B cell (primary cell): ENCODE measurements around the gene SNED1.

Experiments
- EZH2 ChIP-seq: IDR thresholded peaks from 2 replicates; pipeline ENCODE4 v1.6.1; 2012; ENCODE audit warnings: borderline replicate concordance, low read depth, mild to moderate bottlenecking, moderate library complexity, low read length; ENCODE audit not compliant: insufficient read depth, poor library complexity, severe bottlenecking
- TF ChIP-seq, protein P1 (sequence below): fragments of 200-600 bp; IDR thresholded peaks from one replicate; pipeline ENCODE4 v1.8.0; 2022; ENCODE audit warnings: antibody characterized with exemption, mild to moderate bottlenecking

DNA sequence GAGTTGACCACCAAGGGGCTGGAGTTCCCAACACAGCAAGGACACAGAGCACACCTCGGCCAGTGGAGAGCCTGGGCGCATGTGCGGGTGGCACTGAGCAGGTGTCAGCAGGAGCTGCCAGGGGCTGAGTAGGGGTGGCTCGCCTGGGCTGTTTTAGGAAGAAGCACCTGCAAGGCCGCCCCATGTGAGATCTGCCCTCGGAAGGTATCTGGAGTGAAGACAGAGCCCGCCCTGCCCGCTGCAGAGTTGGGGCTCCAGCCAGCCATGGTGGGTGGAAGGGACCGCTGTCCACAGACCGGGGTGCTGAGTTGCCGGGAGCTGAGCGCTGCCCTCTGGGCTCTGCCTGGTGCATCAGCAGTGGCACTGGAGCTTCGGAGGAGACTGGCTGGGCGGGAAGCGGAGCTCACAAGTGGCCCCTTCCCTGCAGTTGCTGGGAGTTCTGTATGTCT lies 68.5 kb downstream of the SNED1 start:
- TF ChIP-seq, protein P1, sequence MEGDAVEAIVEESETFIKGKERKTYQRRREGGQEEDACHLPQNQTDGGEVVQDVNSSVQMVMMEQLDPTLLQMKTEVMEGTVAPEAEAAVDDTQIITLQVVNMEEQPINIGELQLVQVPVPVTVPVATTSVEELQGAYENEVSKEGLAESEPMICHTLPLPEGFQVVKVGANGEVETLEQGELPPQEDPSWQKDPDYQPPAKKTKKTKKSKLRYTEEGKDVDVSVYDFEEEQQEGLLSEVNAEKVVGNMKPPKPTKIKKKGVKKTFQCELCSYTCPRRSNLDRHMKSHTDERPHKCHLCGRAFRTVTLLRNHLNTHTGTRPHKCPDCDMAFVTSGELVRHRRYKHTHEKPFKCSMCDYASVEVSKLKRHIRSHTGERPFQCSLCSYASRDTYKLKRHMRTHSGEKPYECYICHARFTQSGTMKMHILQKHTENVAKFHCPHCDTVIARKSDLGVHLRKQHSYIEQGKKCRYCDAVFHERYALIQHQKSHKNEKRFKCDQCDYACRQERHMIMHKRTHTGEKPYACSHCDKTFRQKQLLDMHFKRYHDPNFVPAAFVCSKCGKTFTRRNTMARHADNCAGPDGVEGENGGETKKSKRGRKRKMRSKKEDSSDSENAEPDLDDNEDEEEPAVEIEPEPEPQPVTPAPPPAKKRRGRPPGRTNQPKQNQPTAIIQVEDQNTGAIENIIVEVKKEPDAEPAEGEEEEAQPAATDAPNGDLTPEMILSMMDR, result no peak
- TF ChIP-seq EZH2, result no peak
